Prostate gland (tissue), 2 donors: ENCODE measurements around the gene CRYBG1. TPM values are rescaled to one million over a fixed set of nuclear protein-coding genes. Genes with fewer than 3 reads are reported as not detected.
A peak's percentile ranks its signal among the peaks of the same experiment; 100 is the strongest.
"Not testable (repeated sequence)": the region's sequence is repeated elsewhere in the genome, so short reads cannot be mapped to it uniquely, and the experiment has no call there.

Source experiments
- DNase-seq: peaks from one replicate; pipeline ENCODE4 v3.0.0-alpha.2; 2019; ENCODE audit warnings: low spot score
- H3K27ac ChIP-seq, 2 donors: fragments of 200-600 bp; sonication (generic); 2 replicates each; pipeline ENCODE4 v1.5.1; 2017 to 2019
- H3K27me3 ChIP-seq: fragments of 200-600 bp; sonication (generic); replicated peaks from 2 replicates; pipeline ENCODE4 v1.5.1; 2019; ENCODE audit not compliant: insufficient read depth
- H3K36me3 ChIP-seq, 2 donors: fragments of 200-600 bp; sonication (generic); 1 replicate in 1 of 2; 2 replicates in 1 of 2; pipeline versions ENCODE4 v1.5.1 to v1.8.1; 2017 to 2019
- H3K4me1 ChIP-seq: fragments of 200-600 bp; sonication (generic); replicated peaks from 2 replicates; pipeline ENCODE4 v1.5.1; 2019
- H3K4me3 ChIP-seq, 2 donors: fragments of 200-600 bp; sonication (generic); 2 replicates each; pipeline ENCODE4 v1.5.1; 2017 to 2019
- H3K9me3 ChIP-seq: fragments of 200-600 bp; sonication (generic); 2 replicates; pipeline ENCODE4 v1.5.1; 2017
- CTCF ChIP-seq, 4 experiments: fragments of 200-600 bp in 2 of 4; fragments of 450-650 bp in 2 of 4; sonication (generic) in 2 of 4; IDR thresholded peaks; 1 replicate in 3 of 4; 2 replicates in 1 of 4; pipeline ENCODE4 v1.5.1; 2016 to 2019; ENCODE audit warnings: antibody characterized with exemption in 4 of 4, mild to moderate bottlenecking in 2 of 4, moderate library complexity in 2 of 4
- POLR2A ChIP-seq: fragments of 450-650 bp; IDR thresholded peaks from one replicate; pipeline ENCODE4 v1.6.1; 2016; ENCODE audit warnings: antibody characterized with exemption, mild to moderate bottlenecking
- POLR2AphosphoS5 ChIP-seq: sonication (generic); formaldehyde crosslinking; IDR thresholded peaks from one replicate; pipeline ENCODE4 v1.6.1; 2017; ENCODE audit warnings: antibody characterized with exemption
- WGBS: methylation state at CpG from one replicate; pipeline ENCODE4 v1.1.5; 2018; 5-methylcytosine and 5-hydroxymethylcytosine counted together
- intact Hi-C: fragments of 100-400 bp; cut with DNase I; formaldehyde crosslinking; loops from one replicate; pipeline ENCODE4 v1.14.2; 2022
- total RNA-seq, 2 donors: library from RNA; depleted of rRNA; stranded (reverse); fragments of >200 nt; gene quantifications; one replicate each; pipeline ENCODE4 v1.1.0, GENCODE V29; 2016

The CRYBG1 gene
- total RNA-seq, 2 donors from 2014 or later = 39.9 to 75.4 TPM

GRCh38 chr6:106514583-106514885, 154.0 kb downstream of the CRYBG1 start:
- intact Hi-C loops = no loop called here
- H3K27ac ChIP-seq = peak overlapping the region; percentile 93
- WGBS = 47% methylated on average over 2 of the region's 2 CpGs

GRCh38 chr6:106515582-106515981, 155.1 kb downstream of the CRYBG1 start:
- H3K27me3 ChIP-seq, intact Hi-C loops, DNase-seq, H3K36me3 ChIP-seq, H3K4me3 ChIP-seq, H3K9me3 ChIP-seq: not testable (repeated sequence)
- Histone ChIP-seq H3K27ac (peak overlapping the region; percentile 93), H3K4me1 (peaks cover 11% of the 10 kb centered on the region)
- WGBS = 98% methylated on average over 3 of the region's 3 CpGs

More at GRCh38 chr6:106514583-106514885, 154.0 kb downstream of the CRYBG1 start:
- peak; percentile 55 for TF ChIP-seq POLR2AphosphoS5
- TF ChIP-seq CTCF (IDR thresholded peaks at IDR 0.05) = no peak
- no peak for DNase-seq
- H3K9me3 ChIP-seq = no peaks in the 10 kb centered on the region
- no peaks in the 10 kb centered on the region for H3K36me3 ChIP-seq
- H3K4me3 ChIP-seq = peak overlapping the region; percentile 58 to 66
- no peaks in the 10 kb centered on the region for H3K27me3 ChIP-seq
- H3K4me1 ChIP-seq = peaks cover 7% of the 10 kb centered on the region

- Histone ChIP-seq H3K36me3 (no peaks in the 10 kb centered on the region), H3K27ac (peak overlapping the region; percentile 93), H3K4me3 (no peak overlapping the region), H3K9me3 (no peaks in the 10 kb centered on the region), H3K27me3 (no peaks in the 10 kb centered on the region), H3K4me1 (peaks cover 7% of the 10 kb centered on the region)
- 58% methylated on average over 4 of the region's 4 CpGs for WGBS
- TF ChIP-seq POLR2A (no peak), CTCF (IDR thresholded peaks at IDR 0.05) (no peak), POLR2AphosphoS5 (no peak)
- intact Hi-C loops = no loop called here
- no peak for DNase-seq
Observed at GRCh38 chr6:106516616-106517015, 156.1 kb downstream of the CRYBG1 start.

- DNase-seq = no peak
- H3K36me3 ChIP-seq = no peaks in the 10 kb centered on the region
- TF ChIP-seq POLR2AphosphoS5 (peak; percentile 8), POLR2A (no peak)
- 53% methylated on average over 2 of the region's 2 CpGs for WGBS
- peak overlapping the region in 1 of 2 donors; percentile 41 for H3K27ac ChIP-seq
- H3K4me3 ChIP-seq = no peak overlapping the region
- intact Hi-C loops = no loop called here
- peaks cover 4% of the 10 kb centered on the region for H3K4me1 ChIP-seq
- no peaks in the 10 kb centered on the region for H3K9me3 ChIP-seq
- H3K27me3 ChIP-seq = no peaks in the 10 kb centered on the region
Observed at GRCh38 chr6:106517706-106518105, 157.2 kb downstream of the CRYBG1 start.

GRCh38 chr6:106518748-106519147, 158.2 kb downstream of the CRYBG1 start:
- no peaks in the 10 kb centered on the region for H3K36me3 ChIP-seq
- peaks cover 4% of the 10 kb centered on the region for H3K4me1 ChIP-seq

More at GRCh38 chr6:106518748-106519147, 158.2 kb downstream of the CRYBG1 start:
- no peaks in the 10 kb centered on the region for H3K27me3 ChIP-seq
- no peak overlapping the region for H3K4me3 ChIP-seq
- H3K27ac ChIP-seq = peak overlapping the region in 1 of 2 donors; percentile 24
- TF ChIP-seq POLR2AphosphoS5 = no peak
- TF ChIP-seq POLR2A = no peak
- TF ChIP-seq CTCF (IDR thresholded peaks at IDR 0.05) = no peak
- intact Hi-C loops = no loop called here
- no peak for DNase-seq
- H3K9me3 ChIP-seq = no peaks in the 10 kb centered on the region
- 81% methylated on average over 3 of the region's 3 CpGs for WGBS
